K562 (cell line): Measurements from ENCODE around the gene STMN3. TPM values are rescaled to one million over a fixed set of nuclear protein-coding genes. Genes with fewer than 3 reads are reported as not detected.

Source experiments
- ATF7 ChIP-seq: fragments of 450-650 bp; IDR thresholded peaks from 2 replicates; pipeline ENCODE4 v1.7.1; 2014; ENCODE audit warnings: mild to moderate bottlenecking, moderate library complexity
- DIDO1 ChIP-seq: fragments of 450-650 bp; IDR thresholded peaks from 2 replicates; pipeline ENCODE4 v1.6.1; 2016; ENCODE audit warnings: low read depth, missing biosample characterization, missing genetic modification characterization
- FOXA3 ChIP-seq, 2 experiments: fragments of 450-650 bp in 1 of 2; sonication (generic) in 1 of 2; formaldehyde crosslinking; IDR thresholded peaks in 1 of 2; conservative IDR thresholded peaks in 1 of 2; 2 replicates each; pipeline versions ENCODE4 v1.4.0 to v1.8.0; 2020 to 2022; ENCODE audit warnings: mild to moderate bottlenecking in 2 of 2, missing genetic modification reagents in 1 of 2
- FOXP4 ChIP-seq: sonication (generic); formaldehyde crosslinking; IDR thresholded peaks from 2 replicates; pipeline ENCODE4 v1.8.0; 2022; ENCODE audit warnings: mild to moderate bottlenecking, missing genetic modification reagents, borderline replicate concordance
- HNRNPH1 ChIP-seq: fragments of 200-400 bp; formaldehyde crosslinking; optimal IDR thresholded peaks from 2 replicates; pipeline ENCODE3; 2017; ENCODE audit warnings: low read depth, mild to moderate bottlenecking, low read length, moderate library complexity
- MCM3 ChIP-seq: fragments of 450-650 bp; IDR thresholded peaks from 2 replicates; pipeline ENCODE4 v1.6.1; 2016
- MNT ChIP-seq, 2 experiments: fragments of 450-650 bp; conservative IDR thresholded peaks; 2 replicates each; pipeline ENCODE4 v1.6.1; 2017; ENCODE audit warnings: mild to moderate bottlenecking in 2 of 2, moderate library complexity in 2 of 2
- PKNOX1 ChIP-seq: fragments of 450-650 bp; IDR thresholded peaks from 2 replicates; pipeline ENCODE4 v1.6.1; 2016
- RFX5 ChIP-seq: IDR thresholded peaks from 2 replicates; pipeline ENCODE4 v1.6.1; 2011; ENCODE audit warnings: low read depth, mild to moderate bottlenecking, improper control_type of control experiment, low read length
- TCF7L2 ChIP-seq: fragments of 150-350 bp; IDR thresholded peaks from 2 replicates; pipeline ENCODE4 v1.6.1; 2016; ENCODE audit warnings: low read depth, mild to moderate bottlenecking, low read length, moderate library complexity
- ZNF133 ChIP-seq: fragments of 250-450 bp; sonication (Bioruptor Pico); IDR thresholded peaks from 2 replicates; pipeline ENCODE4 v1.4.0; 2020; ENCODE audit warnings: mild to moderate bottlenecking
- ZNF263 ChIP-seq: sonication (generic); formaldehyde crosslinking; IDR thresholded peaks from 2 replicates; pipeline ENCODE4 v1.8.0; 2022; ENCODE audit warnings: mild to moderate bottlenecking, missing genetic modification reagents, borderline replicate concordance
- ZNF592 ChIP-seq: fragments of 450-650 bp; IDR thresholded peaks from 2 replicates; pipeline ENCODE4 v1.6.1; 2017; ENCODE audit warnings: antibody characterized with exemption, mild to moderate bottlenecking
- polyA plus RNA-seq, 8 experiments: library from polyadenylated mRNA; depleted of rRNA in 4 of 8; stranded (reverse) in 5 of 8; unstranded in 3 of 8; fragments of >200 nt; fragmentation: Nextera tagmentation in 2 of 8; fragmentation: Illumina TruSeq in 1 of 8; extraction: Ambion mirVana in 2 of 8; extraction: Trizol in 1 of 8; gene quantifications; 2 replicates each; pipeline versions ENCODE4 v1.2.1 to v1.2.3, GENCODE V29; 2011 to 2014; ENCODE audit warnings: inconsistent platforms in 1 of 8, missing spikeins in 1 of 8
- total RNA-seq, 7 experiments: library from RNA; depleted of rRNA in 6 of 7; stranded (reverse); fragments of >200 nt in 6 of 7; fragmentation: Illumina TruSeq in 2 of 7; extraction: Trizol in 2 of 7; gene quantifications; 2 replicates each; pipeline versions ENCODE4 v1.2.1 to v1.2.3, GENCODE V29; 2011 to 2021; ENCODE audit warnings: low replicate concordance in 1 of 7

The STMN3 gene
- total and polyA plus RNA-seq, 9 of the 15 experiments (the other 6 are each of a cell fraction or from before 2014, with no cell fraction given), result 0.70 to 65.6 (median 29.4) TPM

- peak; percentile 79 to 93 for TF ChIP-seq MNT (conservative IDR thresholded peaks at IDR 0.05)
- TF ChIP-seq TCF7L2, result no peak
- TF ChIP-seq PKNOX1, result no peak
- TF ChIP-seq ZNF263 (CRISPR knock-in tag), result peak; percentile 96
- no peak for TF ChIP-seq ZNF133
- TF ChIP-seq HNRNPH1, result no peak
- TF ChIP-seq DIDO1 (tag), result no peak
- no peak for TF ChIP-seq ATF7
- peak; percentile 15; the same call in 1 of the 2 replicates for TF ChIP-seq FOXP4 (CRISPR knock-in tag)
- TF ChIP-seq RFX5, result no peak
- TF ChIP-seq FOXA3 (CRISPR knock-in tag; conservative IDR thresholded peaks at IDR 0.05 in 1 of 2, IDR thresholded peaks at IDR 0.05 in 1 of 2), result no peak; a peak in 1 of 4 replicates
- TF ChIP-seq ZNF592, result no peak
- no peak for TF ChIP-seq MCM3
Measured at GRCh38 chr20:63653041-63653973, at the start of gene STMN3 (continued).
